Gastrocnemius medialis (tissue), 4 donors: ENCODE results near the gene LARP1B. TPM values are rescaled to one million over a fixed set of nuclear protein-coding genes. Genes with fewer than 3 reads are reported as not detected.

Experiments used
- ATAC-seq, 2 donors: fragments of 150-250 bp; one replicate each; pipeline ENCODE4 v1.9.1; 2016
- DNase-seq, 2 donors: peaks; one replicate each; pipeline ENCODE4 v3.0.0-alpha.2; 2019
- H3K27ac ChIP-seq, 4 donors: fragments of 200-600 bp; sonication (generic); 1 replicate in 1 of 4; 2 replicates in 3 of 4; pipeline ENCODE4 v1.5.1; 2016 to 2018; ENCODE audit warnings: mild to moderate bottlenecking in 2 of 4, moderate library complexity in 1 of 4
- H3K27me3 ChIP-seq, 3 donors: fragments of 200-600 bp; sonication (generic) in 2 of 3; 1 replicate in 1 of 3; 2 replicates in 2 of 3; pipeline versions ENCODE4 v1.5.1 to v1.6.0; 2016 to 2019; ENCODE audit warnings: mild to moderate bottlenecking in 1 of 3, moderate library complexity in 1 of 3
- H3K36me3 ChIP-seq, 2 donors: fragments of 200-600 bp; sonication (generic) in 1 of 2; one replicate each; pipeline ENCODE4 v1.5.1; 2017 to 2018
- H3K4me1 ChIP-seq, 2 donors: fragments of 200-600 bp; sonication (generic) in 1 of 2; one replicate each; pipeline ENCODE4 v1.5.1; 2016 to 2017; ENCODE audit warnings: mild to moderate bottlenecking in 2 of 2
- H3K4me3 ChIP-seq, 4 donors: fragments of 200-600 bp; sonication (generic) in 3 of 4; 1 replicate in 1 of 4; 2 replicates in 3 of 4; pipeline ENCODE4 v1.5.1; 2016 to 2019; ENCODE audit warnings: mild to moderate bottlenecking in 2 of 4
- H3K9me3 ChIP-seq, 3 donors: fragments of 200-600 bp; sonication (generic) in 2 of 3; 1 replicate in 1 of 3; 2 replicates in 2 of 3; pipeline ENCODE4 v1.5.1; 2016 to 2019
- CTCF ChIP-seq, 5 experiments: fragments of 450-650 bp in 3 of 5; fragments of 200-600 bp in 2 of 5; sonication (generic) in 2 of 5; IDR thresholded peaks in 4 of 5; conservative IDR thresholded peaks in 1 of 5; 1 replicate in 4 of 5; 2 replicates in 1 of 5; pipeline ENCODE4 v1.5.1; 2016 to 2019; ENCODE audit warnings: antibody characterized with exemption in 5 of 5, mild to moderate bottlenecking in 3 of 5, moderate library complexity in 3 of 5
- POLR2A ChIP-seq, 2 donors: fragments of 450-650 bp; IDR thresholded peaks; one replicate each; pipeline ENCODE4 v1.6.1; 2017; ENCODE audit warnings: antibody characterized with exemption in 2 of 2, mild to moderate bottlenecking in 2 of 2, moderate library complexity in 2 of 2
- in situ Hi-C, 4 donors: fragments of 200-750 bp; cut with MboI; loops; one replicate each; pipeline versions ENCODE4 v1.15.0 to v1.8.0; 2017; ENCODE audit warnings: low sequenced_read_pairs in 4 of 4
- intact Hi-C: fragments of 100-400 bp; cut with DNase I; formaldehyde crosslinking; loops from one replicate; pipeline ENCODE4 v1.15.1; 2023; ENCODE audit warnings: low total_unique reads
- total RNA-seq, 4 donors: library from RNA; depleted of rRNA; stranded (reverse); fragments of >200 nt; gene quantifications; one replicate each; pipeline versions ENCODE4 v1.1.0 to v1.2.3, GENCODE V29; 2016

Gene LARP1B
- total RNA-seq, 4 donors from 2014 or later = 19.5 to 23.5 (median 22.8) TPM

- in situ Hi-C loops = no loop called here
- peaks cover 0 to 6% of the 10 kb centered on the region in 2 donors for H3K4me1 ChIP-seq
- ATAC-seq = no peak
Observed at GRCh38 chr4:128225148-128225547, 164.0 kb downstream of the LARP1B start.

GRCh38 chr4:128227991-128228571 lies 167.0 kb downstream of the LARP1B start:
- in situ Hi-C loops = no loop called here
- Histone ChIP-seq H3K27ac (no peak overlapping the region), H3K9me3 (no peaks in the 10 kb centered on the region), H3K4me3 (no peak overlapping the region), H3K27me3 (no peaks in the 10 kb centered on the region), H3K4me1 (peaks cover 0 to 6% of the 10 kb centered on the region in 2 donors), H3K36me3 (no peaks in the 10 kb centered on the region)
- peak in 1 of 2 donors; percentile 39 for ATAC-seq
- intact Hi-C loops = no loop called here
- no peak for DNase-seq
- no peak for TF ChIP-seq POLR2A (IDR thresholded peaks at IDR 0.05)
- TF ChIP-seq CTCF (IDR thresholded peaks at IDR 0.05 in 4 of 5, conservative IDR thresholded peaks at IDR 0.05 in 1 of 5) = no peak

More at GRCh38 chr4:128225148-128225547, 164.0 kb downstream of the LARP1B start:
- intact Hi-C loops = no loop called here
- Histone ChIP-seq H3K9me3 (no peaks in the 10 kb centered on the region), H3K4me3 (no peak overlapping the region), H3K27me3 (no peaks in the 10 kb centered on the region), H3K27ac (no peak overlapping the region), H3K36me3 (no peaks in the 10 kb centered on the region)
- no peak for DNase-seq
- no peak for TF ChIP-seq CTCF (IDR thresholded peaks at IDR 0.05 in 4 of 5, conservative IDR thresholded peaks at IDR 0.05 in 1 of 5)
- no peak for TF ChIP-seq POLR2A (IDR thresholded peaks at IDR 0.05)

GRCh38 chr4:128228845-128229795 lies 168.0 kb downstream of the LARP1B start:
- TF ChIP-seq CTCF (IDR thresholded peaks at IDR 0.05 in 4 of 5, conservative IDR thresholded peaks at IDR 0.05 in 1 of 5) = no peak
- no peak for TF ChIP-seq POLR2A (IDR thresholded peaks at IDR 0.05)
- Histone ChIP-seq H3K27ac (no peak overlapping the region), H3K36me3 (no peaks in the 10 kb centered on the region), H3K9me3 (no peaks in the 10 kb centered on the region), H3K4me3 (no peak overlapping the region), H3K4me1 (peaks cover 0 to 6% of the 10 kb centered on the region in 2 donors), H3K27me3 (no peaks in the 10 kb centered on the region)
- no peak for DNase-seq
- intact Hi-C loops (no loop called here), in situ Hi-C loops (no loop called here)
- no peak for ATAC-seq

- in situ Hi-C loops = no loop called here
- no peak for ATAC-seq
- intact Hi-C loops = no loop called here
Observed at GRCh38 chr4:128232719-128233118, 171.6 kb downstream of the LARP1B start.

More at GRCh38 chr4:128232719-128233118, 171.6 kb downstream of the LARP1B start:
- no peak overlapping the region for H3K4me3 ChIP-seq
- no peak for DNase-seq
- H3K36me3 ChIP-seq = no peaks in the 10 kb centered on the region
- no peak overlapping the region for H3K27ac ChIP-seq
- H3K9me3 ChIP-seq = no peaks in the 10 kb centered on the region
- TF ChIP-seq CTCF (IDR thresholded peaks at IDR 0.05 in 4 of 5, conservative IDR thresholded peaks at IDR 0.05 in 1 of 5) (no peak), POLR2A (IDR thresholded peaks at IDR 0.05) (no peak)
- peaks cover 0 to 6% of the 10 kb centered on the region in 2 donors for H3K4me1 ChIP-seq
- H3K27me3 ChIP-seq = no peaks in the 10 kb centered on the region
